Psoas muscle (tissue), 8 donors: ENCODE results near the gene TMEM240. TPM values are rescaled to one million over a fixed set of nuclear protein-coding genes. Genes with fewer than 3 reads are reported as not detected.
"Not testable (repeated sequence)": the region's sequence is repeated elsewhere in the genome, so short reads cannot be mapped to it uniquely, and the experiment has no call there.

ENCODE experiments used
- ATAC-seq, 4 donors: fragments of 200-7000 bp; cut with Tn5 transposase; one replicate each; pipeline ENCODE4 v1.9.1; 2020; ENCODE audit warnings: moderate library complexity in 3 of 4, mild to moderate bottlenecking in 2 of 4
- DNase-seq, 2 donors: peaks; one replicate each; pipeline ENCODE4 v3.0.0-alpha.2; 2020
- H3K27ac ChIP-seq: fragments of 200-600 bp; one replicate; pipeline ENCODE4 v1.8.0; 2022
- H3K27me3 ChIP-seq, 3 donors: fragments of 200-600 bp in 1 of 3; one replicate each; pipeline versions ENCODE4 v1.6.1 to v1.8.0; 2013 to 2022; ENCODE audit warnings: low read length in 2 of 3, mild to moderate bottlenecking in 2 of 3, moderate library complexity in 1 of 3; ENCODE audit not compliant: insufficient read depth in 3 of 3
- H3K36me3 ChIP-seq, 2 donors: fragments of 200-600 bp in 1 of 2; one replicate each; pipeline versions ENCODE4 v1.6.1 to v1.8.0; 2013 to 2022; ENCODE audit warnings: low read depth in 1 of 2, mild to moderate bottlenecking in 1 of 2, moderate library complexity in 1 of 2; ENCODE audit not compliant: insufficient read depth in 1 of 2
- H3K4me1 ChIP-seq: fragments of 200-600 bp; one replicate; pipeline ENCODE4 v1.8.0; 2022
- H3K4me3 ChIP-seq: fragments of 200-600 bp; one replicate; pipeline ENCODE4 v1.8.0; 2022; ENCODE audit warnings: mild to moderate bottlenecking
- H3K9me3 ChIP-seq: fragments of 200-600 bp; one replicate; pipeline ENCODE4 v1.8.0; 2022
- WGBS, 3 donors: extraction: QIAGEN DNeasy Blood & Tissue Kit; methylation state at CpG; one replicate each; pipeline versions ENCODE4 v1.1.6 to v1.1.7; 2013; 5-methylcytosine and 5-hydroxymethylcytosine counted together
- intact Hi-C, 2 donors: fragments of 100-400 bp; cut with DNase I; formaldehyde crosslinking; loops; one replicate each; pipeline versions ENCODE4 v1.11.0 to v1.14.2; 2022
- polyA plus RNA-seq, 3 donors: library from polyadenylated mRNA; stranded (reverse); fragments of 200-250 nt; gene quantifications; one replicate each; pipeline ENCODE4 v1.2.3, GENCODE V29; 2013
- total RNA-seq, 4 donors: library from RNA; stranded (reverse); fragmentation: NEBNext Ultra II Directional in 2 of 4; extraction: Animal tissue kit (Norgen Biotek cat#: 25700) in 2 of 4; gene quantifications; one replicate each; pipeline versions ENCODE4 v1.2.1 to v1.2.4, GENCODE V29; 2021 to 2023
- TF ChIP-seq, protein P1 (sequence below): fragments of 200-600 bp; IDR thresholded peaks from one replicate; pipeline ENCODE4 v1.8.0; 2022; ENCODE audit warnings: antibody characterized with exemption
- donor health status: healthy with polysubstance abuse.
- donor health status: DM: no; HTN: no; CAD: no; lungs with moderate emphysema.
- donor health status: Bipolar disorder and iron deficiency.
- donor health status: healthy.
- donor health status: DM: yes; HTN: yes; CAD: no.
- donor health status: DM: no; HTN: no; CAD: no.
- donor health status: DM: no; HTN: no; CAD: no.
- donor health status: DM: yes; HTN: yes; CAD: no.

TMEM240 gene
- total and polyA plus RNA-seq, 7 donors: 0.55 to 1.8 (median 1.2) TPM

DNA sequence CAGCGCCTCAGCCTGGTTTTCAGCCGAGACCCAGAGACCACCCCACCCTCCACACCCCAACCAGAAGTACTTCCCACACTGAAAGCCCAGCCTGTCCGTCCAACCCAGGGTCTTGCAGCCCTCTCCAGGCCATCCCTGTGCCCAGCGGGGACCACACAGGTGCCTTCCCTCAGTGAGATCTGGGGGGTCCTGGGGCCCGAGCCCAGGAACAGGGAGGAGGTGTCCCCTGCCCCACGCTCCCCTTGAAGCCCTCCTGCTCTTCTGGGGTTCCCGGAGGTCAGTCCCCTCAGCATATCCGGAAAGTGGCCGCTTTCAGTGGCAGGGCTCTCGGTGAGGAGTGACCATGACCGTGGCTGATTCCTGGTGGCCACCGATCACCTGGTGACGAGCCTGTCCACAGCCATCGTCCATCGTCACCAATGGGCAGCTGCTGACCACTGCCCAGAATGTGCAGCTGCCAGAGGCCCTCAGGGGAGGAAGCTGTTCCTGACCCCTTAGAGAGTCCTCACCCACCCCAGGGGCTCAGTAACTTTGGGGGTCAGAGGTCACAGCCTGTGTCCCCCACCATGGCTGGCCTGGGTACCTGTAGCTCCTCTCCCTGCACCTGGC lies 3.4 kb downstream of the TMEM240 start:
- intact Hi-C loops: no loop called here
- TF ChIP-seq, protein P1, sequence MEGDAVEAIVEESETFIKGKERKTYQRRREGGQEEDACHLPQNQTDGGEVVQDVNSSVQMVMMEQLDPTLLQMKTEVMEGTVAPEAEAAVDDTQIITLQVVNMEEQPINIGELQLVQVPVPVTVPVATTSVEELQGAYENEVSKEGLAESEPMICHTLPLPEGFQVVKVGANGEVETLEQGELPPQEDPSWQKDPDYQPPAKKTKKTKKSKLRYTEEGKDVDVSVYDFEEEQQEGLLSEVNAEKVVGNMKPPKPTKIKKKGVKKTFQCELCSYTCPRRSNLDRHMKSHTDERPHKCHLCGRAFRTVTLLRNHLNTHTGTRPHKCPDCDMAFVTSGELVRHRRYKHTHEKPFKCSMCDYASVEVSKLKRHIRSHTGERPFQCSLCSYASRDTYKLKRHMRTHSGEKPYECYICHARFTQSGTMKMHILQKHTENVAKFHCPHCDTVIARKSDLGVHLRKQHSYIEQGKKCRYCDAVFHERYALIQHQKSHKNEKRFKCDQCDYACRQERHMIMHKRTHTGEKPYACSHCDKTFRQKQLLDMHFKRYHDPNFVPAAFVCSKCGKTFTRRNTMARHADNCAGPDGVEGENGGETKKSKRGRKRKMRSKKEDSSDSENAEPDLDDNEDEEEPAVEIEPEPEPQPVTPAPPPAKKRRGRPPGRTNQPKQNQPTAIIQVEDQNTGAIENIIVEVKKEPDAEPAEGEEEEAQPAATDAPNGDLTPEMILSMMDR: no peak
- 81 to 92% (median 86%) methylated on average over 15 of the region's 15 CpGs for WGBS, 3 donors
- peak overlapping the region; percentile 61 for H3K27ac ChIP-seq
- peaks cover 18% of the 10 kb centered on the region for H3K4me1 ChIP-seq
- ATAC-seq: no peak
- no peaks in the 10 kb centered on the region for H3K27me3 ChIP-seq
- H3K36me3 ChIP-seq: peaks cover 0 to 11% of the 10 kb centered on the region in 2 donors
- no peak for DNase-seq
- peaks cover under 1% of the 10 kb centered on the region for H3K9me3 ChIP-seq
- no peak overlapping the region for H3K4me3 ChIP-seq

DNA sequence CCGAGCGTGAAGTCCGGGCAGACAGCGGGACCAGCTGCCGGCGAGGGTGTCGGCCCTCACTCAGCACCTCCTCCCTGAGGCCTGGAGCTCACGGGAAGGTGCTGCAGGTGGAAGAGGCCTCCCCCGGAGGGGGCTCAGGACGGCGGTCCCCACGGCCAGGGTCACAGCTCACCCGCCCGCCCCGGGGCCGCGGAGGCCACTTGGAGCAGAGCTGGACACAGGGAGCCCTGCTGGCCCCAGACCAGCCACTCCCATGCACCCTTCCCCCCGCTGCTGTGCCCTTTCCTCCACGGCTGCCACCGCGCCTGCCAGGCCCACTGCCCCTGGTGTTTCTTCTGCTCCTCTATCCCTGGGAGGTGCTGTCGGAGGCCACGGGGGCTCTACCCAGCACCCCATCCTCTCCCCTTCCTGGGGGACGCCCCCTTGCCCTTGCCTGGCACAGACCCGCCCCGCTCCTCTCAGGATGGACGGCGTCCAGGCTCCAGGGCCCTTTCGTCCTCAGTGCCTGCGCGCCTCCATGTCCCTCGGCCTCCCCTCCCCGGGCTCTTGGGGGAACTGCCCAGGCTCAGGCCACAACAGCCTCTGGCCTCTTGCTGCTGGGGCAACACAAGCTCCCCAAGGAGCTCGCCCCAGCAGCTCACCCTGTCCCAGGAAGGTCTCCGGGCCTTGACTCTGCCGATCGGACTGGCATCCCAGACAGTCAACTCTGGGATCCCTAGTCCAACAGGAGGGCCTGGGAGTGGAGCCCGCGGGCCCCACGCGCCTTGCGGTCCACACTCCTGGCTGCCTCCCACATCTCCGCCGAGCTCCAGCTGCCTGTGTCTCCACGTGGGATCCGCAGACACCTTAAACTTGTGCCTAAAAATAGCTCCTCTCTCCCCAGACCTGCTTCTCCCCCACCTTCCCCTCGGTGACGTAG lies 4.1 kb downstream of the TMEM240 start:
- peak overlapping the region; percentile 61 for H3K27ac ChIP-seq
- peak; percentile 4 to 44 (median 34) for ATAC-seq
- intact Hi-C loops: no loop called here

GRCh38 chr1:1535201-1536018 lies 5.0 kb downstream of the TMEM240 start:
- TF ChIP-seq, protein P1: no peak
- Histone ChIP-seq H3K27ac (peak overlapping the region; percentile 61), H3K36me3 (no peaks in the 10 kb centered on the region), H3K9me3 (peaks cover 5% of the 10 kb centered on the region), H3K4me3 (no peak overlapping the region), H3K27me3 (no peaks in the 10 kb centered on the region), H3K4me1 (peaks cover 18% of the 10 kb centered on the region)
- ATAC-seq (no peak), DNase-seq (no peak)
- intact Hi-C loops: no loop called here
- WGBS, 3 donors: 92% methylated on average over 60 to 66 of the region's 66 CpGs

More for the DNA sequence above, 4.1 kb downstream of the TMEM240 start:
- no peaks in the 10 kb centered on the region for H3K27me3 ChIP-seq
- peaks cover 0 to 3% of the 10 kb centered on the region in 2 donors for H3K36me3 ChIP-seq
- DNase-seq: no peak
- H3K4me1 ChIP-seq: peaks cover 18% of the 10 kb centered on the region
- WGBS, 3 donors: 72 to 76% (median 73%) methylated on average over 45 to 48 of the region's 48 CpGs
- H3K9me3 ChIP-seq: peaks cover 5% of the 10 kb centered on the region
- no peak overlapping the region for H3K4me3 ChIP-seq
- TF ChIP-seq, protein P1: no peak

GRCh38 chr1:1534401-1535154 lies 5.8 kb downstream of the TMEM240 start:
- H3K9me3 ChIP-seq: peaks cover 5% of the 10 kb centered on the region
- no peak overlapping the region for H3K4me3 ChIP-seq
- no peaks in the 10 kb centered on the region for H3K27me3 ChIP-seq
- DNase-seq: no peak
- WGBS, 3 donors: 80 to 93% (median 89%) methylated on average over 19 to 31 of the region's 31 CpGs
- intact Hi-C loops: no loop called here
- peaks cover 18% of the 10 kb centered on the region for H3K4me1 ChIP-seq
- peaks cover 0 to 6% of the 10 kb centered on the region in 2 donors for H3K36me3 ChIP-seq
- ATAC-seq: no peak
- TF ChIP-seq, protein P1: no peak
- H3K27ac ChIP-seq: no peak overlapping the region

DNA sequence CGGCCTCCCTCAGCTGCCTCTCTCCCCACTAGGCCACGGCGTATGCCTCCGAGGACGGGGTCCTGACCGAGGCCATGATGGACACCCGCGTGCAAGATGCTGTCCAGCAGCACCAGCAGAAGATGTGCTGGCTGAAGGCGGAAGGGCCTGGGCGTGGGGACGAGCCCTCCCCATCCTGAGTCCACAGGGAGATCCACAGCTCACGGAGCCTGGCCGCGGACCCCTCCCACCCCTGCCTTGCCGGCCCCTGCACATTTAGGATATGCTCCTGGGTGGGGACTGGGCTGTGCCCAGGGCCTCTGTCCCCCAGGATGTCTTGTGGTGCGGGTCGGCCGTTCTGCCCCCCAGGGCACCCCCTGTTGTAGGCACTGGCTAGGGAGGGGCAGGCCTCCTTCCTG lies 6.5 kb downstream of the TMEM240 start:
- H3K9me3 ChIP-seq, H3K27me3 ChIP-seq, H3K4me3 ChIP-seq, DNase-seq, intact Hi-C loops: not testable (repeated sequence)
- WGBS, 3 donors: 68 to 79% (median 77%) methylated on average over 9 to 18 of the region's 18 CpGs
- Histone ChIP-seq H3K4me1 (peaks cover 18% of the 10 kb centered on the region), H3K27ac (peak overlapping the region; percentile 46), H3K36me3 (peaks cover 0 to 10% of the 10 kb centered on the region in 2 donors)
- peak in 1 of 4 donors; percentile 5 for ATAC-seq

GRCh38 chr1:1533176-1533893 lies 7.1 kb downstream of the TMEM240 start:
- Histone ChIP-seq H3K4me1 (peaks cover 18% of the 10 kb centered on the region), H3K27ac (peak overlapping the region; percentile 58), H3K36me3 (peaks cover 0 to 16% of the 10 kb centered on the region in 2 donors)
- H3K4me3 ChIP-seq, H3K27me3 ChIP-seq, H3K9me3 ChIP-seq, intact Hi-C loops: not testable (repeated sequence)
- ATAC-seq (peak; percentile 80 to 89 (median 83)), DNase-seq (peak in 1 of 2 donors; percentile 72)
- 43 to 62% (median 44%) methylated on average over 11 to 20 of the region's 22 CpGs for WGBS, 3 donors
